NCI-H1048 (cell line): ENCODE measurements around the gene CREB5.

Experiments
- DNase-seq: peaks from one replicate; lab custom pipeline; 2025; lab: John Stamatoyannopoulos, UW

Gene CREB5

DNA sequence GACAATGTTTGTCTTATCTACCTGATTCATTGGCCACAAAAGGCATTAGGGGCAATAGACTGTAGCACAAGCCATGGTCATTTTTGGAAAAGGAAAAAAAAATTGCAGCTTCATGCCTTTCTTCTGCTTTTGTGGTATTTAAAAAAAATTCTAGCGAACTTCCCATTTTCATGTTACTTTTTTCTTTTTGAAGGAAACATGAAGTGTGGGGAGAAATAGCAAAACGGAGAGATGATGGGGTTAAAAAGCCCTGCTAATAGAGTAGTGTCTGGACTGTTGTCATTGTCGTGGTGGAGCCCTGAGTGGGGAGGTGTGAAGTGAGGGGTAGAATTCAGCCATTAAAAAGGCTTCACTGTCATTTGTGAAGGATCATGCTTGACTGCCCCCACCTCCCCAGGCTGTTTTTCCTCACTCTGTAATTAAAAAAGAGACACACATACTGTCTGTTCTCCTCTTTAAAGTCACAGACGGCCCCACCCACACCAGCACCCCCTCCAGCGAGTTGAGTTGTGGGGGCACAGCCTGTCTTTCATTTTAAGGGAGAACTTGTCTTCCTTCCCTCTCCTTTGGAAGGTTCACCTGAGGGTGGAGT is 272.4 kb downstream of the CREB5 start:
- DNase-seq, result no peak

GRCh38 chr7:28685242-28685643 is 272.9 kb downstream of the CREB5 start:
- DNase-seq, result no peak

GRCh38 chr7:28685644-28686417 is 273.5 kb downstream of the CREB5 start:
- peak; percentile 61 for DNase-seq

DNA sequence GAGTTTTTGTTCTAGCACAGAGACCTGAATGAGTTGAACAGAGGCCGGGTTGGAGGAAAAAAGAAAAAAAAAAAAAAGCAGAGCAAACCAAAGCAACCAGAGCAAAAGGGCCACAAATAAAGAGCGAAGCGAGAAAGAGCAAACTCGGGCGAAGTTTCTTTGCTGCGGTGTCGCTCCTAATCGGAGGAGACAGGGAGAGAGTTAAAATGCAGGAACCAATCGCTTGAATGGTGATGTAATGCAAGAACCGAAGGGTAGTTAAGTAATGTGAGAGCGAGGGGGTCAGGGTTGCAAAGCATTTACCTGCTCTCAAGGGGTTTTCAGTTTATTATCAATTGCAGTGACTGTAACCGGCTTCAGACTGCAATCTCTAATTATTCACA is 274.1 kb downstream of the CREB5 start:
- no peak for DNase-seq

- DNase-seq, result no peak
Observed at GRCh38 chr7:28687537-28687936, 275.2 kb downstream of the CREB5 start.

DNA sequence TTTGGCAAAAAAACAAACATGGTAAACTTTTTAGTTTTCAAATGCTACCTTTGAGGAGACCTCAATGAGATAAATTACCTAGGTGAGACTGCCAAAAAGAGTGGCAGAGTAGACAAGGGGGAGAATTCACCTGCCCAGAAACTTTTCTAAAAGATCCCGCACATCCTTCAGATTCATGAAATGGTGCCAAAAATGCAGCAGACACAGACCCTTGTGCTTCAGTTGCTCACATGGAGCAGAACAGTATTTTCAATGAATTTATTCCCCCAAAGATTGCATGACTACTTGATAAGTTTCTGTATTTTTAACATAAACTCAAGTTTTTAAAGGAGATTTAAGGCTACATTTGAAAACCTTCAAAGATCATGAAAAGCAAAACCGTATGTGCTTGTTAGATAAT is 275.9 kb downstream of the CREB5 start:
- no peak for DNase-seq

DNA sequence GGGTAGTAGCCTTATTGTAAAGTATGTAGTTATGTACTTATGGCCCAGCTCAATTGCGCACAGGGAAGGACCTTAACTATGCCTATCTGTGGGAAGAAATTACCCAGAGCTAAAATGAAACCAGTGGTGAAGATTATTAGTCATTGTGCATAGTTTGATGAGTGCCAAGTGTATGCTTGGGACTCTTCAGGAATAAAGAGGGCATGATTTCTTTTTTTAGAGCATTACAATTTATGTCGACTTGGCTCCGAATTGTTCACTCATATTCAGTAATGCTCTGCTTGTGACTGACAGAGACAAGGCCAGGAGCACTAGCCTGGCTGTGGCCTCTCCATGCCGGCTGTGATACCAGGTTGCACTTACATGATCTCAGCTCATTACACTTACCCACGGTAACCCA is 276.3 kb downstream of the CREB5 start:
- DNase-seq, result no peak

DNA sequence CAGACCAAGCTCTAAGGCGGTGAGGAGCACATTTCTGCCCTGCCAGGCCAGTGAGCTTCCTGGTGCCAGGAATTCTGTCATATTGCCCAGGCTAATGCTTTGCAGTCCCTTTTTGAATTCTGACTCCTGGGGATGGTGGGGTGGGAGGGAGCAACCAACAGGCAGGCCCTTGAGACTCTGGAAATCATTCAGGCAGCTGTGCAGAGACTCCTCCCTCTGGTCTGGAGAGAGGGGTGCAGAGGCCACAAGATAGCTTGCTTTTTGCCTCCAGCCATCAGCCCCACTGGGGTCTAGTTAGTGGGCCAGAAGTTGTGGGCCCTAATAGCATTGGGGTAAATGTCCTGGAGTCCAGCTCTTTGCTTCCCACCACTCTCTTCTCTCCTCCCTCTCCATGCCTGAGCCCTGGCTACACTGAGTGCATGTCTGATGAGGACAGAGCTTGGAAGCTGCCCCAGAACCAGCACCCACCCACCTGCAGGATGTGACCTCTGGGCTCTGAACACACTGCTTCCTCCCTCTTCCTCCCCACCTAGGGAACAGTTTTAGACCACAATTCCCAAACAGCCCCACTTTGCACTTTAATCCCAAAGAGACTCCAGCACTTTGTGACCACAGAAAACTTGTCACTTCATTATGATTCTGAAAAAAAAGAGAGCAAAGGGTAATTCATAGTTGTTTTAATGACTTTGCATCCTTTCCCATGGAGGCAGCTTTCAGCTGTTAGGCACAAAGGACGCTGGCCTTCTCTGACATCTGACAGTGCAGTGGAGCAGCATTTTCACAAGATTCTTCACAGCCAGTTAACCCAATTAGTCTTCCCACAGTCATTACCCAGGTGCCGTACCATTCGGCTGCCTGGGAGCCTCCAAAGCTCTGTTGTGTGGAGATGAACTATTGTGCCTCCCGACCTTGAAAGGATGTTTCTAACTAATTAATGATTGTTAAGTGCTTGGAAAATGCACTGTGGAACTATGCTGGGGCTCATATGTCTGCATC is 283.3 kb downstream of the CREB5 start:
- no peak for DNase-seq

DNA sequence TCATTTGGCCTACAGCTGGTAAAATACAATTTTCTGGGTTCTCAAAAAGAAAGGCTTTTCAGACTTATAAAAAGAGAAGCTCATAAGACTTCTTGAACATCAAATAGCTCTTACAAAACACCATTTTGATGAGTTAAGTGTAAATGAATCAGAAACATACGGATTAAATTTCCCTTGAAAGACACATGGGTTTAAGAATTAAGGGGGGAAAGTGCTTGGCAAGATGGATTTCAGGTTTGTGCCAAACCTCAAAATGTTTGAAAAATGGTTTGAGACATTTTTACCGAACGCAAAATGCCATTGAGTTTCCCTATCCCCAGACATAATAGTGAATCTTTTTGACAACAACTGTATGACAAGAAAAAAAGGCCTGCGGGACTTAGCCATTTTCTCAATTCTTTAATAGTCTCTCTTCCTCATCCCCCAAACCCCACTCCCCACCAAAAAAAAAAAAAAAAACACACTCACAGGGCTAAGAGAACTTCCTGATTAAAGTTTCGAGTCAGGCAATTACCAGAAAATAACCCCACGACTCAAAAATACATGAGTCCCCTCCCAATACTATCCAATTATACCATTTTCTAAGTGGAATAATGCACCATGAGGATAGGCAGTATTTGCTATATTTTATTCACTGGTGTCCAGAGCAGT is 285.7 kb downstream of the CREB5 start:
- no peak for DNase-seq

- DNase-seq, result no peak
Observed at GRCh38 chr7:28698840-28699239, 286.5 kb downstream of the CREB5 start.

- DNase-seq, result no peak
Observed at GRCh38 chr7:28700096-28700495, 287.8 kb downstream of the CREB5 start.

DNA sequence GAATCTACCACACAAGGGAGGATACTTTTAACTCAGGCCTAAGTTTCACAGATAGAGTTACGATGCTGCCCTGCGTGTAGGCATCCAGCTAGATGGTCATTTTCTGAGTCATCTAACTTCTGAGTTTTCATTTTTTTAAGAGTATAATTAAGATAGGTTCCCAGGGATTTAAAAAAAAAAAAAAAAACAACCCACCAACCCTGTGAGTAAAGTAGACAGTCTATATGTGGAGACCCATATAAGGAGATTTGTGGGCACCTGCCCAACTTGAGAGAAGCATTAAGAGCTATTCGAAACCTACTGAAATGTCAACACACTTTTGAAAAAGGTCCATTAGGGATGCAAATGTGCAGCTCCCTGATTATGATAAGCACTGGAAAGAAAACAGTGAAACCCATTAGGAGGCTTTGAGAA is 288.5 kb downstream of the CREB5 start:
- DNase-seq, result peak; percentile 37

DNA sequence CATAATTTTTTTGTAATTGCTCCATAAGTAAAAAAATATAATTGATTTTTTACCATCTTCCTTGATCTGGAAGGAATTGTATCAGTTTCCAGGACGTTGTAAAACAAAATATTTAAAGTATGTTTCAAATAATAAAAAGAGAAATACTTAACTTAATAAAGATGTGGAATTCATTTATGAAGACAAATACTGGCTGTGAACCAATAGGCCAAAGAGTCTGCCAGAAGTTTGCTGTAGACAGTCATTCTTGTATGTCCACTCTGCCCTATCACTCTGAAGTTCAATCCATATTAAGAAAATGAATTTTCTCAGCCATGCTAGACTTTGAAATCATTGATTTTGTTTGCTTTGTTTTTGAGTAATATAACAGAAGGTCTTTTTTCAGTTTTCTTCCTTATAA is 289.4 kb downstream of the CREB5 start:
- no peak for DNase-seq

DNA sequence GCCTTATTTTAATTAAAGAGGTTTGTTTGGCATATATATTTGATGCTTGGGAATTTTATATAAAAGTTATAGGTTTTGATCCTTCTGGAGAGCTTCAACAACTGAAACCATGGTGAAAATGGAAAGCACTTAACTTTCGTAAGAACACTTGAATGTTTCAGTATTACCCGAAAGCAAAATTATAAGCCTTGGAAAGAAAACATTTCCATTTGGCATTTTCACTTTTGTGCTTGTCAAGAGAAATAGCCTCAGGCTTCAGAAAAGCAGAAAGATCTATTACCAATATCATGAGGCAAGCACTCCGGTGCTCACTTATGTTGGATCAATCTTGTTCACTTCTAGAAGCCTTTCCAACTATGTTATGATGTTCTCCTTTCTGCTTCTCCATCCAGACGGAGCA is 289.9 kb downstream of the CREB5 start:
- no peak for DNase-seq

DNA sequence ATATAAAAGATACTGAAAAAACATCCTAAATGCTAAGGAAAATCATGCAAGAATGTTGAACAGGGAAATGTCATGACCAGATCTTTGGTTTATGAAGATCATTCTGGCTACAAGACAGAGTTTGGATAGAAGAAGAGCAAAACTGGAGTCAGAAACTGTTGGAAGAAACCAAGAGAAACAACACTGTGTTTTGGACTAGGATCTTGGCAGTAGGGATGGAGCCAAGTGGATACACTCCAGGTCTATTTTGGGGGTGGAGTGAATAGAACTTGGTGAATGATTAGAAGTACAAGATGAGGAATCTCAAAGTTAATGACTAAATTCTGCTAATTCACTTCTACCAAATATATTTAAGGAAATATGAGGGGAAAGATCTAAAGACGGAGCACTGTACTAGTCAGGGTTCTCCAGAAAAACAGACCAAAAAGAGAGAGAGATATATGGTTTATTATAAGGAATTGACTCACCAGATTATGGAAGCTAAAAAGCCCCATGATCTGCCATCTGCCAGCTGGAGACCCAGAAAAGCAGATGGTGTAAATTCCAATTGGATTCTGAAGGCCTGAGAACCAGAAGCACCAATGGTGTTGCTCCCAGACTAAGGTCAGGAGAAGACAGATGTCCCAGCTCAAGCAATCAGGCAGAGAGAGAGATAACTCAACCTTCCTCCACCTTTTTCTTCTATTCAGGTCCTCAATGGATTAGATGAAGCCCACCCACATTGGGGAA is 290.9 kb downstream of the CREB5 start:
- no peak for DNase-seq

GRCh38 chr7:28704706-28705105 is 292.4 kb downstream of the CREB5 start:
- DNase-seq, result no peak

DNA sequence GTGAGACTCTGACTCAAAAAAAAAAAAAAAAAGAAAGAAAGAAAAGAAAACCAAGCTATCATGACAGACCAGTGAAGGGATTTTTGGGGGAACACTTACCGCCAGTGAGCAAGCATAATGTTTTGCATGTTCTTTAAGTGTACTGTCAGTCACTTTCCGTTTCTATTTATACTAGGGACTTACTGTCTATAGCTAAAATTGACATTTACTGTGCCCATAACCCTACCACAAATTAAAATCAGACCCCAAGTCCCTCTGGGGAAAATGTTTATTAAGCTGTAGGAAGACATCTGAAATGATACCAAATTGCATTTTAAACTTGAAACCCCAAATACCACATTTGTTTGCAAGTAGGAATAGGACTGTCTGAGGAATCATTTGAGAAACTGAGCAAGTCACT is 293.0 kb downstream of the CREB5 start:
- DNase-seq, result no peak

- no peak for DNase-seq
Observed at GRCh38 chr7:28706584-28706983, 294.3 kb downstream of the CREB5 start.

- DNase-seq, result no peak
Observed at GRCh38 chr7:28707291-28707690, 295.0 kb downstream of the CREB5 start.

DNA sequence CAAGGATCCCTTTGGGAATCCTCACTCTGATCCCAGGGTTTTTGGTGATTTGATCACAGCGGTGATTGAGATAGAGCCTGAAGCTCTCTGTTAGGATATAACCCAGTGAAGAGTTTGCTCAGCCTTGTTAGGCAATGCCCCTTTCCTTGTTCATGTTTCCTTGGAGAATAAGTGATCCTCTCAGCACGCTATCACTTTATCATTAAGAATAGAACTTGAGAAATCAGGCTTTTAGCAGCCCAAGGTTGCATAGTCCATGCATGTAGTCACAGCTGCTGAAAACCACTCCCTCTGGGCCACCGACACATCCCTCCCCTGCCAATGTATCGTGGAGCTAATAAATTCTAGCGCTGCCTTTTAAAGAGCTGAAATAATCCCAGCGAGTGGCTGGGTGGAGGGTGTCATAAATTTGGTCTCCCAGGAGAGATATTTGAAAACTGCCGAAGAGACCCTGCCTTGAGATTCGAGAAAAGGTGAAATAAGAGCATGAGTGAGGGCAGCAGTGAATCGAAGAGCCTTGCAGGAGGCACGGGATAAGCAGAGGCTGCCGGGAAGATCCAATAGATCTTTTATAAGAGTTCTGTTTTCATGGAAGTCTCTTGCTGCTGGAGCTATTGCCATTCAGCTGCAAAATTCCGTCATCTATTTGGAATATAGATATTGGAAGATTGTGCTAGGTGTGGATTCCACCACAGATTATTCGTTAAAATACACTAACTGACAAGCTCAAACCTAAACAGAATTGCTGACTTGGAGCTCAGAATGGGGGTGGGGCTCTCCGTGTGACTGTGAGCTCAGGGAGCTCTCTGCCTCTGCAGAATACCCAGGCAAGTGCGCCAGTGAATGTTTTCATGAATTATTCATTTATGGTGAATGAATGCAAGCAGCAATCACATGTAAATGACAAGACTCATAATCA is 296.0 kb downstream of the CREB5 start:
- no peak for DNase-seq
